Right hindlimb (tissue), 1 donor: ENCODE results near the gene PHF1.
A peak's percentile ranks its signal among the peaks of the same experiment; 100 is the strongest.
"Not testable (repeated sequence)": the region's sequence is repeated elsewhere in the genome, so short reads cannot be mapped to it uniquely, and the experiment has no call there.

Experiments
- DNase-seq: peaks from one replicate; pipeline ENCODE4 v3.0.0-alpha.2; 2018

PHF1 gene

DNA sequence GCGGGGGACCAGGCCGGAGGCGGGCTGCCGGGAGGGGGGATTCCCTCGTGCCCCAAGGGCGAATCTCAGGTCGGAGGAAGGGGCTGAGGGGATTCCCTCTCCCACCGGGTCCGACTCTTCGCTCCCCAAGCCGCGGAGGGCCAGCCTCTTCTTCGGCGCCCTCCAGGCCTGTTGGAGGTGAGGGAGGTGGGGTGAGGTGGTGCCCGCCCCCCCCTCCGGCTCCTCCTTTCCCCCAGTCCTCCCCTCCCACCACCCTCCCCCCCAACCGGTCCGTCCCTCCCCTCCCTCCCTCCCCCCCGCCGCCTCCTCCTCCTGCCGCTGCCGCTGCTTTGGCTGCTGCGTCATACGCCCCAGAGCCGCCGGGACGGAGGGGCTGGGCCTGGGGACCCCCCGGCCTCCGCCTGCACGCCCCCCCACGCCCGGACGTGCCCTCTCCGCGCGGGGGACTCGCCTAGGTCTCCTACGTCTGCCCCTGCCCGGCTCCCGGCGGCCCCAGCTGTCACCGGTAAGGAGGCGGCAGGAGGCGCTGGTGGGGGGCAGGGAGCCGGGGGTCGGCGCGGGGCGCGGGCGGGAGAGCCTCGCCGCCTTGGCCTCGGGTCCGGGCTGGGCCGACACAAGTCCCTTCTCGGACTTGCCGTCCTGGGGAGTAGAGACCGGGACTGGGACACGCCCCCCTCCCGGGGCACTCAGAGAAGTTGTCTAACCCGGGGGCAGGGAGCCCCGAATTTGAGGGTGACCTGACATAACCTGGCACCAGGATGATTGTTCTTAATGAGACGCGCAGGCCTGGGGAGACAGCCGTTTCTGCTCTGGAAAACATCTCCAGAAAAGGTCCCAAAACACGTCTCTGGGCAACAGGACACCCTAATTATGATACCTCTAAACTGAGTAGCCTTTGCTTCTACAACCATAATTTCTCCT is at the start of gene PHF1:
PHF1 (plus strand) TSS at position 304 of the 921 bp plus-strand sequence. CDS start 1,250 bp downstream, outside the sequence.
- DNase-seq: no peak

DNA sequence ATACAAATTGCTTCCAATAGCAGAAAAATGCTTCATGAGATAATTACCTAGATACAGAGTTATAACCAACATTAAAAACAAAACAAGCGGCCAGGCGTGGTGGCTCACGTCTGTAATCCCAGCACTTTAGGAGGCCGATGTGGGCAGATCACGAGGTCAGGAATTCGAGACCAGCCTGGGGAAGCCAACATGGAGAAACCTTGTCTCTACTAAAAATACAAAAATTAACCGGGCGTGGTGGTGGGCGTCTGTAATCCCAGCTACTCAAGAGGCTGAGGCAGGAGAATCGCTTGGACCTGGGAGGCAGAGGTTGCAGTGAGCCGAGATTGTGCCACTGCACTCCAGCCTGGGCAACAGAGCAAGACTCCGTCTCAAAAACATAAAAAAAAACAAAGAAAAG is 47.3 kb upstream of the PHF1 start:
- not testable (repeated sequence) for DNase-seq

DNA sequence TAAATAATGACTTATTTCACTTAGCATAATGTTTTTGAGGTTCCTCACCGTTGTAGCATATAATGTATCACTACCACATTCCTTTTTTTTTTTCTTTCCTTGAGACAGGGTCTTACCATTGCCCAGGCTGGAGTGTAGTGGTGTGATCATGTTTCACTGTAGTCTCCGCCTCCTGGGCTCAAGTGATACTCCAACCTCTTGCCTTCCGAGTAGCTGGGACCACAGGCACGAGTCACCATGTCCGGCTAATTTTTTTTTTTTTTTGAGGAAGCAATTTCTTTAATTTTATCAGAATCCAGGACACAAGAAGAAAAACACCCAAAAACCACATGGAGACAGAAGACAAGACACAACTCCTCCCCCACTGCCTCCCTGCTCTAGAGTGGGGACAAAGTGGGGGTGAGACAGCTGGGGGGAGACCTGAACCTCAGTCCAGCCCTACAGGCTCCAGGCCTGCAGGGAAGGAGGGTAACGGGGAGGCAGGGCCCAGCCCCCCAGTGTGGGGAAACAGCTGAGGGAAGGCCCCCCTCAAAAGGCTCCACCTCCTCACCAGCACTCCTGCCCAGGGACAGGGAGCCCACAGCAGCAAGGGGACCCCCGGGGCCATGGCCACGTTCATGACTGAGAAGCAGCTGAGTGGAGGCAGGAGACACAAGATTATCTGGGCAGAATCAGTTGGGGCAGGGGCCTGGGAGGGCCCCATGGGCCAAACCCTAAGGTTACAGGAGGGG is 46.2 kb upstream of the PHF1 start:
- DNase-seq: not testable (repeated sequence)

GRCh38 chr6:33365206-33365971 is 45.4 kb upstream of the PHF1 start:
- DNase-seq: not testable (repeated sequence)

- no peak for DNase-seq
These were observed 43.7 kb upstream of the PHF1 start for GRCh38 chr6:33367009-33367714.

DNA sequence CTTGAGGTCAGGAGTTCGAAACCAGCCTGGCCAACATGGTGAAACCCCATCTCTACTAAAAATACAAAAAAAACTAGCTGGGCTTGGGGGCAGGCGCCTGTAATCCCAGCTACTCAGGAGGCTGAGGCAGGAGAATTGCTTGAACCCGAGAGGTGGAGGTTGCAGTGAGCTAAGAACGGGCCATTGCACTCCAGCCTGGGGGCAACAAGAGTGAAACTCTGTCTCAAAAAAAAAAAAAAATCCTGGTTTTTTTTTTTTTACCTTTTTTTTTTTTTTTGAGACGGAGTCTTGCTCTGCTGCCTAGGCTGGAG is 43.1 kb upstream of the PHF1 start:
- not testable (repeated sequence) for DNase-seq

DNA sequence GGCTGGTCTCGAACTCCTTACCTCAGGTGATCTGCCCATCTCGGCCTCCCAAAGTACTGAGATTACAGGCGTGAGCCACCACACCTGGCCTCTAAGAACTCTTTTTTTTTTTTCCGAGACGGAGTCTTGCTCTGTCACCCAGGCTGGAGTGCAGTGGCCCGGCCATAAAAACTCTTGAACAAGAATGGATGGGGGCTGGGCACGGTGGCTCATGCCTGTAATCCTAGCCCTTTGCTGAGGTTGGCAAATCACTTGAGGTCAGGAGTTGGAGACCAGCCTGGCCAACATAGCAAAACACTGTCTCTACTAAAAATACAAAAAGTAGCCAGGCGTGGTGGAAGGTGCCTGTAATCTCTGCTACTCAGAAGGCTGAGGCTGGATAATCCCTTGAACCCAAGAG is 38.9 kb upstream of the PHF1 start:
- DNase-seq: not testable (repeated sequence)

DNA sequence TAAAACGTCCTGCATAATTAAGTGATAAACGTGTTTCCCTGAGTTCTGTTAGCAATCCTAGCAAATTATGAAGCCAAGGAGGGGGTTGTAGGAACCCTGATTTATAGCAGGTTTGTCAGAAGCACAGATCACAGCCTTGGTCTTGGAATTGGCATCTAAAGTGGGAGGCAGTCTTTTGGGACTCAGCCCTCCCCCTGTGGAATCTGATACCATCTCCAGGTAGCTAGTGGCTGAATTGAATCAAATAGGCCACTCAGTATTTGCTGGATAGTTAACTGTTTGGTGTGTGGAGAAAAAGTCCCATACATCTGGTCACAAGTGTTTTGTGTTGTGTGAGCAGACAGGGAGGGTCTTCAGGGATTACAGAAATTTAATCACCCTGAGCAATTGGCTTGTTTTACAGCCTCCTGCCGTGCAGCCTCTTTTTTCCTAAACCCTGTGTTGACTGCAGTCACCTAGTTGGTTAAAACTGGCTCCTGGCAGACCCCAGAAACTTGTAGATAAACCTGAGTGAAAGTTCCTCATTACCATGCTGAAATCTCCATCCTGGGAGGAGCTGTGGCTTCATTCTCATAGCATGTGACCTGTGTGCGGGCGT is 38.2 kb upstream of the PHF1 start:
- DNase-seq: no peak

DNA sequence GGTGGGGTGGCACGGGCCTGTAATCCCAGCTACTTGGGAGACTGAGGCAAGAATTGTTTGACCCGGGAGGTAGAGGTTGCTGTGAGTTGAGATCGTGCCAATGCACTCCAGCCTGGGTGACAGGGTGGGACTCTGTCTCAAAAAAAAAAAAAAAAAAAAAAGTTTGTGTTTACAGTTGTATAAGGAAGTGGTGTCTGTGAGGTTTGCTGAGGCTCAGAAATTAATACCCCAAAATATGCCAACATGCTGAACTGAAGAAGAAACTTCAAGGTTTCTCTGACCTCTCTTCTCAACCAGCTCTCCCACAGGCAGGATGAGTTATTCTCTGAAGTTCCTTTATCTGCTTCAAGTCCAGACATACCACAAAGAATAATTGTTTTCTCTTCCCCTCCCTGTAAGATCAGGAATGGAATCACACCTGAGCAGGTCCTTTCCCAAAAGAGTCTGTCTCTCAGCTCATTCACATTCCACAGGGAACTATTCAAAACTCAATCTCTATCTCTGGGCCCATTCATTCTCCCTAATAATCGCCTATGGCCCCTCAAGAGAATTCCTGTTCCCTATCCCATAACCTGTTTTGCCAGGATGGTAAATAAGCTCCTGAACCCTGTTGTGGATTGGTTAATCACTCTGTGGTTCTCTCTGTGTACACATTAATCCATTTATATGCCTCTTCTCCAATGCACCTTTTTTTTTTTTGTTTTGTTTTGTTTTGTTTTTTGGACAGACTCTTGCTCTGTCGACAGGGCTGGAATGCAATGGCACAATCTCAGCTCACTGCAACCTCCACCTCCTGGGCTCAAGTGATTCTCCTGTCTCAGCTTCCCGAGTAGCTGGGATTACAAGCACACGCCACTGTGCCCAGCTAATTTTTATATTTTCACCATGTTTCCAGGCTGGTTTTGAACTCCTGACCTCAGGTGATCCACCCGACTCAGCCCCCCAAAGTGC is 36.6 kb upstream of the PHF1 start:
- no peak for DNase-seq

- peak; percentile 89 for DNase-seq
These were observed 35.6 kb upstream of the PHF1 start for GRCh38 chr6:33375143-33375671.

DNA sequence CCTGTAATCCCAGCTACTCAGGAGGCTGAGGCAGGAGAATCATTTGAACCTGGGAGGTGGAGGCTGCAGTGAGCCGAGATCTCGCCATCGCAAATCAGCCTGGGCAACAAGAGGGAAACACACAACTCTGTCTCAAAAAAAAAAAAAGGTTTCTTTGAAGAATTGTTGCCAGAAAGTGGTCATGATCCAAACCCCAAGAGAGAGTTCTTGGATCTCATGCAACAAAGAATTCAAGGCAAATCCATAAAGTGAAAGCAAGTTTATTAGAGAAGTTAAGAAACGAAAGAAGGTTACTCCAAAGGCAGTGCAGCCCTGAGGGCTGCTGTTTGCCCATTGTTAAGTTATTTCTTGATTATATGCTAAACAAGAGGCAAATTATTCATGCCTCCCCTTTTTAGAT is 33.6 kb upstream of the PHF1 start:
- DNase-seq: no peak

DNA sequence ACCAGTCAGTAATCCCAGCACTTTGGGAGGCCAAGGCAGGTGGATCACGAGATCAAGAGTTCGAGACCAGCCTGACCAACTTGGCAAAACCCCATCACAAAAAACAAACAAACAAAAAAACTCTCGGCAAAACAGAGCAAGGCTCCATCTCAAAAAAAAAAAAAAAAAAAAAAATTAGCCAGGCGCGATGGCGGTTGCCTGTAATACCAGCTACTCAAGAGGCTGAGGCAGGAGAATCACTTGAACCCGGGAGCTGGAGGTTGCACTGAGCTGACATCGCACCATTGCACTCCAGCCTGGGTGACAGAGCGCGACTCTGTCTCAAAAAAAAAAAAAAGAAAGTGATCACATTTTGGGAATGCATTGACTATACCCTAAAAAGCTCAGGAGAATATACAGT is 31.6 kb upstream of the PHF1 start:
- not testable (repeated sequence) for DNase-seq

DNA sequence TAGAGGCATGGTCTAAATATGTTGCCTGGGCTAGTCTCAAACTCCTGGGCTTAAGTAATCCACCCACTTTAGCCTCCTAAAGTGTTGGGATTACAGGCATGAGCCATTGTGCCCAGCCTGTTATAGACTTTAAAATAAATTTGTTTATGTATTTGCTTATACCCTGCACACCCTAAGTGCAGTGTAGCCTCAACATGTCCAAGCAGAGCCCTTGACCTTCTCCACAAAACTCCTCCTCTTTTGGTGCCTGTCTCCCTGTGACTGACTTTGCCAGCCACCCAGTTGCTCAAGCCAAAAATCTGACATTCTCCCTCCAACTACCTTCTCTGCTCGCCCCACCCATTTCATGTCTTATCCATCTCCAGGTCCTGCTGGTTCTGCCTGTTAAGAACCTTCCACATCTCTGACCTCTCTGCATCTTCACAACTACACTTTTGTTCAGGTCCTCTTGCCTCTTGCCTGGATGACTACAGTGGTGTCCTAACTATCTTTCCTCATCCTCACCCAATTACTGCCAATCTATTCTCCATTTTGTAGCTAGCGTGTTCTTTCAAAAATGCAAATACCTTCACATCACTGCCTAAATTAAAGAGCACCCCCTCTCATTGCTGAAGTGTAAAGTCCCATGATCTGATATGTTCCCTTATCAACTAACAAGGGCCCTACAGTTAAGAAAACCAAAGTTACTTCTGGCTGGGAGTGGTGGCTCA is 30.4 kb upstream of the PHF1 start:
- no peak for DNase-seq

GRCh38 chr6:33383427-33384185 is 27.2 kb upstream of the PHF1 start:
- DNase-seq: no peak

DNA sequence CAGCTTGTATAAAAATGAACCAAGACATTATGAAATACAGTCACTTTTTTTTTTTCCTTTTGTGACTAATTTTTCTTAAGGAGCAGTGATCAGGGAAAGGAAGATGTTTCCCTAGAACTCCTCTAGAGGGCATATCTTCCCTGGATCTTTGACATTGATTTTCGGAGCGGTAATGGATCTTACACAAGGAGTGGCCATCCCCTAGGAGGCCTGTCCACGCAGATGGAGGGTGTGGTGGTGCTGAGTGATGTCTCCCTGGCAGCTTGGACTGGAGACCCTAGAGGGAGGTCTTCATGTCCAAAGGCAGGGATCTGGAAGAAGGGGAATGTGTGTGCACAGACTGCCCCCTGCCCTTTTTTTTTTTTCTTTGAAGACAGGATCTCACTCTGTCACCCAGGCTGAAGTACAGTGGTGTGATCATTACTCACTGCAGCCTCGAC is 26.2 kb upstream of the PHF1 start:
- DNase-seq: no peak

- no peak for DNase-seq
These were observed 20.6 kb upstream of the PHF1 start for GRCh38 chr6:33390173-33390572.

- no peak for DNase-seq
These were observed 20.0 kb upstream of the PHF1 start for GRCh38 chr6:33390767-33391277.

DNA sequence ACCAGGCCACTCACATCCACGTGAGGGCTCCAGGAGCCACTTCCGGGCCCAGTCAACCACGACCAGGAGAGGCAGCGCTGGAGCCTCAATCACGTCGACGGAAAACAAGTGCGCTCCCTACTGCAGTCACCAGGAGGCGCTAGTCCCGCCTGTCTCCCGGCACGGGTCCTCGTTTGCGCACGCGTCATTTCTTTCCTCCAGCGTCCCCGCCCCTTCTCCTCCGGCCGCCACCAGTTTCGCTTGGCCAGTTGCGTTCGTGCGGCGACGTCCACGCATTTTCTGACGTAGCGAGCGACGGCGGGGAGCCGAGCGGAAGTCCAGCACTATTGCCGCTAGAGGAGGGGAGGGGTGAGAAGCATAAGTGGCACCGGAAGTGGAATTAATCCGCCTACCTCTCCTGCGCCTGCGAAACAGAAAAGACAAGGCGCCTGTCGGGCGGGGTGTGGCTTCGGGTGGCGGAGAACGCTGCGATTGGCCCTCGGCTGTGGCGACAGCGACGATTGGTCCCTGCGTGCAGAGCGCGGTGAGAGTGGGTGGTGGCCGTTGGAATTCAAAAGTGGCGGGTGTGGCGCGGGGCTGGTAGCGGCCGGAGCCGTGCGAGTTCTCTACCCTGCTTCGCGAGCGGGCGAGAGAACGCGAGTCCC is 19.4 kb upstream of the PHF1 start, which contains the start of gene KIFC1:
KIFC1 (plus strand) TSS at position 546 of the 644 bp plus-strand sequence. CDS start 163 bp downstream, outside the sequence.
- peak; percentile 100 for DNase-seq
